ENCODE measurements around the gene TBCD.

TBCD gene

GRCh38 chr17:82871776-82872561, 120.1 kb downstream of the TBCD start:
- DNase-seq (ENCODE audit: low read depth in 2 of 2): no peak

- DNase-seq (ENCODE audit: low read depth in 2 of 2): no peak
Observed at GRCh38 chr17:82872591-82873520, 121.0 kb downstream of the TBCD start.

GRCh38 chr17:82873521-82873920, 121.7 kb downstream of the TBCD start:
- DNase-seq (ENCODE audit: low read depth in 2 of 2): no peak

GRCh38 chr17:82874011-82874835, 122.4 kb downstream of the TBCD start:
- no peak for DNase-seq (ENCODE audit: low read depth in 2 of 2)

- DNase-seq (ENCODE audit: low read depth in 2 of 2): no peak
Observed at GRCh38 chr17:82875407-82875856, 123.6 kb downstream of the TBCD start.

- no peak for DNase-seq (ENCODE audit: low read depth in 2 of 2)
Observed at GRCh38 chr17:82876149-82876548, 124.3 kb downstream of the TBCD start.

- peak in 1 of 2 experiments; percentile 23 for DNase-seq (ENCODE audit: low read depth in 2 of 2)
Observed at GRCh38 chr17:82876602-82877379, 124.9 kb downstream of the TBCD start.

GRCh38 chr17:82878527-82878926, 126.7 kb downstream of the TBCD start:
- DNase-seq (ENCODE audit: low read depth in 2 of 2): no peak

- DNase-seq (ENCODE audit: low read depth in 2 of 2): no peak
Observed at GRCh38 chr17:82879241-82879640, 127.4 kb downstream of the TBCD start.

- DNase-seq (ENCODE audit: low read depth in 2 of 2): no peak
Observed at GRCh38 chr17:82880620-82881323, 128.9 kb downstream of the TBCD start.

- no peak for DNase-seq (ENCODE audit: low read depth in 2 of 2)
Observed at GRCh38 chr17:82881324-82881823, 129.5 kb downstream of the TBCD start.

GRCh38 chr17:82881900-82882714, 130.2 kb downstream of the TBCD start:
- no peak for DNase-seq (ENCODE audit: low read depth in 2 of 2)

- DNase-seq (ENCODE audit: low read depth in 2 of 2): no peak
Observed at GRCh38 chr17:82882715-82883418, 131.0 kb downstream of the TBCD start.

- no peak for DNase-seq (ENCODE audit: low read depth in 2 of 2)
Observed at GRCh38 chr17:82883419-82884031, 131.7 kb downstream of the TBCD start.

- DNase-seq (ENCODE audit: low read depth in 2 of 2): no peak
Observed at GRCh38 chr17:82884341-82884969, 132.6 kb downstream of the TBCD start.

- DNase-seq (ENCODE audit: low read depth in 2 of 2): no peak
Observed at GRCh38 chr17:82884970-82885353, 133.1 kb downstream of the TBCD start.

- no peak for DNase-seq (ENCODE audit: low read depth in 2 of 2)
Observed at GRCh38 chr17:82887255-82888164, 135.6 kb downstream of the TBCD start.

Data from fibroblast of skin of left quadriceps (primary cell).